Right cardiac atrium (tissue), 5 donors: ENCODE measurements around the gene LONP1. TPM values are rescaled to one million over a fixed set of nuclear protein-coding genes. Genes with fewer than 3 reads are reported as not detected.
A peak's percentile ranks its signal among the peaks of the same experiment; 100 is the strongest.

ENCODE experiments used
- ATAC-seq, 2 donors: fragments of 200-7000 bp; cut with Tn5 transposase; one replicate each; pipeline versions ENCODE4 v1.8.0 to v1.9.1; 2020; ENCODE audit warnings: moderate library complexity in 2 of 2, mild to moderate bottlenecking in 1 of 2
- DNase-seq, 3 donors: peaks; one replicate each; pipeline ENCODE4 v3.0.0-alpha.2; 2020
- H3K27ac ChIP-seq: one replicate; pipeline ENCODE4 v1.5.1; 2013; ENCODE audit warnings: mild to moderate bottlenecking, low read length, control low read depth, moderate library complexity
- H3K27me3 ChIP-seq: one replicate; pipeline ENCODE4 v1.6.1; 2013; ENCODE audit not compliant: control insufficient read depth, insufficient read depth
- H3K4me1 ChIP-seq: one replicate; pipeline ENCODE4 v1.6.1; 2013; ENCODE audit warnings: low read length; ENCODE audit not compliant: control insufficient read depth, insufficient read depth
- H3K4me3 ChIP-seq: one replicate; pipeline ENCODE4 v1.5.1; 2013; ENCODE audit warnings: low read length, control low read depth
- H3K9me3 ChIP-seq: one replicate; pipeline ENCODE4 v1.6.1; 2013; ENCODE audit warnings: low read length; ENCODE audit not compliant: control insufficient read depth
- WGBS: extraction: QIAGEN DNeasy Blood & Tissue Kit; methylation state at CpG from one replicate; pipeline ENCODE4 v1.1.7; 2013; 5-methylcytosine and 5-hydroxymethylcytosine counted together
- intact Hi-C, 4 donors: fragments of 100-400 bp; cut with DNase I; formaldehyde crosslinking; loops; one replicate each; pipeline versions ENCODE4 v1.11.0 to v1.14.0; 2022 to 2023
- polyA plus RNA-seq: library from polyadenylated mRNA; stranded (reverse); fragments of 200-250 nt; gene quantifications from one replicate; pipeline ENCODE4 v1.2.3, GENCODE V29; 2013
- total RNA-seq, 4 donors: library from RNA; stranded (reverse); fragmentation: NEBNext Ultra II Directional; extraction: Animal tissue kit (Norgen Biotek cat#: 25700); gene quantifications; one replicate each; pipeline ENCODE4 v1.2.1, GENCODE V29; 2021
- donor health status: healthy with polysubstance abuse.
- donor health status: DM: no; HTN: yes; CAD: no.
- donor health status: DM: no; HTN: no; CAD: no.
- donor health status: DM: no; HTN: yes; CAD: no; lungs with severe emphysema.
- donor health status: DM: yes; HTN: yes; CAD: no.

The LONP1 gene
- total and polyA plus RNA-seq, 5 donors = 55.4 to 66.2 (median 60.3) TPM

GRCh38 chr19:5681391-5682106 is 38.4 kb downstream of the LONP1 start:
- ATAC-seq = no peak
- DNase-seq = peak in 1 of 3 donors; percentile 22
- Histone ChIP-seq H3K27me3 (no peaks in the 10 kb centered on the region), H3K27ac (no peak overlapping the region), H3K4me3 (peak overlapping the region; percentile 82), H3K9me3 (no peaks in the 10 kb centered on the region), H3K4me1 (peaks cover 9% of the 10 kb centered on the region)
- 63% methylated on average over 17 of the region's 17 CpGs for WGBS
- intact Hi-C loops = no loop called here

- no peaks in the 10 kb centered on the region for H3K27me3 ChIP-seq
- peak within 1 kb of the TSS; percentile 93 for H3K27ac ChIP-seq
- peak within 1 kb of the TSS; percentile 82 for H3K4me3 ChIP-seq
- under 1% methylated on average over 94 of the region's 94 CpGs for WGBS
- H3K9me3 ChIP-seq = no peaks in the 10 kb centered on the region
- H3K4me1 ChIP-seq = peaks cover 13% of the 10 kb centered on the region
- ATAC-seq (peak; percentile 93 to 96), DNase-seq (peak; percentile 99 to 100 (median 99))
- intact Hi-C loops = no loop called here
Observed at GRCh38 chr19:5680437-5681368, 39.2 kb downstream of the LONP1 start, which contains the start of the genes HSD11B1L and MICOS13. Gene HSD11B1L (plus strand): TSS chr19:5681027. CDS start chr19:5684833, 3,806 bp downstream. Gene MICOS13 (minus strand): TSS chr19:5680516. CDS start chr19:5680486, 30 bp downstream.

- under 1% methylated on average over 23 of the region's 23 CpGs for WGBS
- H3K4me3 ChIP-seq = peak overlapping the region; percentile 82
- H3K9me3 ChIP-seq = no peaks in the 10 kb centered on the region
- H3K4me1 ChIP-seq = peaks cover 13% of the 10 kb centered on the region
- peak; percentile 65 to 85 (median 83) for DNase-seq
- intact Hi-C loops = no loop called here
- peak overlapping the region; percentile 93 for H3K27ac ChIP-seq
- peak; percentile 0 to 9 for ATAC-seq
- no peaks in the 10 kb centered on the region for H3K27me3 ChIP-seq
Observed at GRCh38 chr19:5680084-5680436, 39.9 kb downstream of the LONP1 start.

GRCh38 chr19:5679289-5680083 is 40.5 kb downstream of the LONP1 start:
- intact Hi-C loops = no loop called here
- Histone ChIP-seq H3K27me3 (no peaks in the 10 kb centered on the region), H3K27ac (peak overlapping the region; percentile 93), H3K9me3 (no peaks in the 10 kb centered on the region), H3K4me1 (peaks cover 13% of the 10 kb centered on the region), H3K4me3 (peak overlapping the region; percentile 82)
- peak; percentile 47 to 75 (median 67) for DNase-seq
- WGBS = 23% methylated on average over 26 of the region's 26 CpGs
- ATAC-seq = peak in 1 of 2 donors; percentile 0

GRCh38 chr19:5678071-5678718 is 41.8 kb downstream of the LONP1 start:
- Histone ChIP-seq H3K27me3 (no peaks in the 10 kb centered on the region), H3K27ac (no peak overlapping the region), H3K9me3 (no peaks in the 10 kb centered on the region), H3K4me1 (peaks cover 13% of the 10 kb centered on the region), H3K4me3 (no peak overlapping the region)
- WGBS = 88% methylated on average over 22 of the region's 22 CpGs
- DNase-seq = peak in 2 of 3 donors; percentile 15 to 48
- ATAC-seq = no peak
- intact Hi-C loops = no loop called here

GRCh38 chr19:5677580-5677979 is 42.4 kb downstream of the LONP1 start:
- no peak for ATAC-seq
- H3K4me1 ChIP-seq = peaks cover 13% of the 10 kb centered on the region
- no peaks in the 10 kb centered on the region for H3K27me3 ChIP-seq
- intact Hi-C loops = no loop called here
- H3K27ac ChIP-seq = no peak overlapping the region
- DNase-seq = peak in 1 of 3 donors; percentile 51
- H3K9me3 ChIP-seq = no peaks in the 10 kb centered on the region
- WGBS = 88% methylated on average over 9 of the region's 9 CpGs
- no peak overlapping the region for H3K4me3 ChIP-seq

- Histone ChIP-seq H3K27ac (no peak overlapping the region), H3K27me3 (no peaks in the 10 kb centered on the region), H3K4me1 (peaks cover 13% of the 10 kb centered on the region), H3K9me3 (no peaks in the 10 kb centered on the region), H3K4me3 (no peak overlapping the region)
- no peak for ATAC-seq
- 92% methylated on average over 10 of the region's 10 CpGs for WGBS
- intact Hi-C loops = no loop called here
- peak in 1 of 3 donors; percentile 43 for DNase-seq
Observed at GRCh38 chr19:5677136-5677535, 42.8 kb downstream of the LONP1 start.

- Histone ChIP-seq H3K27me3 (no peaks in the 10 kb centered on the region), H3K27ac (no peak overlapping the region), H3K4me1 (peaks cover 13% of the 10 kb centered on the region), H3K9me3 (no peaks in the 10 kb centered on the region), H3K4me3 (no peak overlapping the region)
- 64% methylated on average over 13 of the region's 13 CpGs for WGBS
- DNase-seq (peak in 1 of 3 donors; percentile 57), ATAC-seq (no peak)
- intact Hi-C loops = no loop called here
Observed at GRCh38 chr19:5676772-5677105, 43.2 kb downstream of the LONP1 start.

GRCh38 chr19:5676105-5676771 is 43.7 kb downstream of the LONP1 start:
- no peak for ATAC-seq
- intact Hi-C loops = no loop called here
- no peak overlapping the region for H3K4me3 ChIP-seq
- H3K9me3 ChIP-seq = no peaks in the 10 kb centered on the region
- 65% methylated on average over 17 of the region's 17 CpGs for WGBS
- peak in 1 of 3 donors; percentile 55 for DNase-seq
- no peak overlapping the region for H3K27ac ChIP-seq
- H3K4me1 ChIP-seq = peaks cover 12% of the 10 kb centered on the region
- no peaks in the 10 kb centered on the region for H3K27me3 ChIP-seq

GRCh38 chr19:5674714-5675113 is 45.2 kb downstream of the LONP1 start:
- Histone ChIP-seq H3K27me3 (no peaks in the 10 kb centered on the region), H3K27ac (no peak overlapping the region), H3K4me3 (no peak overlapping the region), H3K4me1 (peaks cover 9% of the 10 kb centered on the region), H3K9me3 (no peaks in the 10 kb centered on the region)
- WGBS = 85% methylated on average over 5 of the region's 5 CpGs
- intact Hi-C loops = no loop called here
- DNase-seq (peak in 1 of 3 donors; percentile 9), ATAC-seq (no peak)
